HG03460 (cell line): ENCODE data around the gene UBQLN1.
"Not testable (repeated sequence)": the region's sequence is repeated elsewhere in the genome, so short reads cannot be mapped to it uniquely, and the experiment has no call there.

ENCODE experiments used
- ATAC-seq: cut with Tn5 transposase; IDR thresholded peaks from one replicate; pipeline ENCODE4 v1.9.1; 2021; ENCODE audit not compliant: unreplicated experiment

UBQLN1 gene

DNA sequence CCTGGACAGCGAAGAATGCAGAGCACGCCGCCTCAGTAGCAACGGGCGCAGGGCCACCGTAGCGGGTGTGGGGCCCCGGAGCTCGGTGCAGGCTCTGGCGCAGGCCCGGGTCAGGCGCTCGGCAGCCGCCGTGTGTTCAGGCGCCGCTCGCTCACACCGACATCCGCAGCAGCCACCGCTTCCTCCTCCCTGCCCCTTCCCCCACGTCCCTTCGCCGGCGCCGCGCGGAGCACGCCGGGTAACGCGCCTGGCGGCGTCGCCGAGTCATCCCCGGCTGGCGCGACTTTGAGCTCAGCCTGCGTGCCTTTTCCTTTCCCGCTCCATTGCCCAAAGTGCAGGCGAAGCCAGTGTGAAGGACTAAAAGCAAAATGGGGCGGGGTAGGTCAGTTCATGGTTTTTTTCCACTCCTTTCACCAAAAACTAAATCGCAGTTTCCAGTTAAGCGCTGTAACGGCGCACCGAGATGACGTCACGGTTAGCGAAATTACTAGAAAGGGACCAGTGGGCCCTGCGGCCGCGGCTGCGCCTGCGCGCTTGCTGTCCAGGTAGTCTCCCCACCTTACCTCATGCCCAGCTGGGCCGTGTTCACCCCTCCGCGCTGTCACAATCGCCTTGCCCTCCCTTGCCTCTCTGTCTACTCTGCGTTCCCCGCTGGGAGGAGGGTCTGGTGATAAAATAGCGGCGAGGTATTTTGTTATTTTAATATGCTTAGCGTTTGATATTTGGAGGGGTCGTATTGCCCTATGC, at the start of gene UBQLN1:
Gene UBQLN1 (minus strand): TSS at position 191 of the 747 bp plus-strand sequence. CDS start 279 bp downstream, outside the sequence.
- peak; percentile 70 for ATAC-seq

- ATAC-seq: peak; percentile 89
Observed at GRCh38 chr9:83754383-83754977, 46.7 kb upstream of the UBQLN1 start.

DNA sequence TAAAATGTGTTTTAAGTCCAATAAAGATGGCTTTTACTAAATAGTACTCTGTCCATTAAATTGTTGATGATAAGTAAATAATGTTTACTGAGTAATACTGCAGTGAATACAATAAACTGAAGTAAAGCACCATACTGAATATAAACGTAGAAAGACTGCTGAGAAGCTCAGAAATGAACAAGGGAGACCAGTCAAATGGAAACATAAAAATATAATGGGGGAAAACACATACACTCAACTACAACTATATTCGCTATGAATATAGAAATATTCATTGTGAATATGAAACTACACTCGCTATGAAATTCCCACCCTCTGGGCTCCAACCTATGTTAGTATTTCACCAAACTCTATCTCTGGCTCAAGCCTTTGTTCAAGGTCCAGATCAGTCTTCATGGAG, 41.9 kb upstream of the UBQLN1 start:
- ATAC-seq: no peak

DNA sequence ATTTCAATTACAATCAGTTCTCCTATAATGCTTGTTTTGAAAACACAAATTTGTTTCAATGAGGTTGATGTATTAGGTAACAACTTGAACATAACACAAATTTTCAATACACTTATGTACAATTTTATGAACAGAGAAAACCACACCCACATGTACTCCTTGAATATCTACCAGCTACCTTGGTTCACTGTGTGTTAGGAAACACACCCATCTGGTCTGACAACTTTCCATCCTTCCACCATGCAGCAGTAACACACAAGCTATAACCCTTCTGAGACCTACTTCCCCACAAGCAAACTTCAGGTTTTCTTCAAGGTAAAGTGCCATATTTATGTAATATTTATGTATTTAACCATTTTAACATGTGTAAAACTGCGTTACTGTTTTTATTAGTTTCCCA, 36.4 kb upstream of the UBQLN1 start:
- ATAC-seq: no peak

GRCh38 chr9:83733739-83734138, 26.0 kb upstream of the UBQLN1 start:
- ATAC-seq: no peak

DNA sequence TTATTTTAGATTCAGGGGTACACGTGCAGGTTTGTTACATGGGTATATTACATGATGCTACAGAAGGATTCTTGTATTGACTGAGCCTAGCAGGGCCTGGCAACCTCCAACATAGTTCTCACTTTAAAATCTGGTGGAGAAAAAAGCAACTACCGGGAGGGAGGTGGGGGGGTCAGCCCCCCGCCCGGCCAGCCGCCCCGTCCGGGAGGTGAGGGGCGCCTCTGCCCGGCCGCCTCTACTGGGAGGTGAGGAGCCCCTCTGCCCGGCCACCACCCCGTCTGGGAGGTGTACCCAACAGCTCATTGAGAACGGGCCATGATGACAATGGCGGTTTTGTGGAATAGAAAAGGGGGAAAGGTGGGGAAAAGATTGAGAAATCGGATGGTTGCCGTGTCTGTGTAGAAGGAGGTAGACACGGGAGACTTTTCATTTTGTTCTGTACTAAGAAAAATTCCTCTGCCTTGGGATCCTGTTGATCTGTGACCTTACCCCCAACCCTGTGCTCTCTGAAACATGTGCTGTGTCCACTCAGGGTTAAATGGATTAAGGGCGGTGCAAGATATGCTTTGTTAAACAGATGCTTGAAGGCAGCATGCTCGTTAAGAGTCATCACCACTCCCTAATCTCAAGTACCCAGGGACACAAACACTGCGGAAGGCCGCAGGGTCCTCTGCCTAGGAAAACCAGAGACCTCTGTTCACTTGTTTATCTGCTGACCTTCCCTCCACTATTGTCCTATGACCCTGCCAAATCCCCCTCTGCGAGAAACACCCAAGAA, 21.0 kb upstream of the UBQLN1 start:
- not testable (repeated sequence) for ATAC-seq

DNA sequence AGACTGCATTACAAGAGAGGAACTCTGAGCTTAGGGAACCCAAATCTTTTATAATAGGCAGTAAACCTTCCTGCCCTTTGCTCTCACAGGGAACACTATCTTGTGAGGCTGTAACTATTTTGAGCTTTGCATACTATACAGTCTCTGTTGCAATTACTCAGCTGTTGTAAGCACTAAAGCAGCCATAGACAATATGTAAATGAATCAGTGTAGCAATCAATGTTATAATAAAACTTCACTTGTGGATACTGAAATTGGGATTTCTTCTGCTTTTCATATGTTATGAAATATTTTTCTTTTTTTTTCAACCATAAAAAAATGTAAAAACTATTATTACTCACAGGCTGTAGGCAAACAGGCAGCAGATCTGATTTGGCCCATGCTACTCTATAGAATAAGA, 16.7 kb upstream of the UBQLN1 start:
- no peak for ATAC-seq

DNA sequence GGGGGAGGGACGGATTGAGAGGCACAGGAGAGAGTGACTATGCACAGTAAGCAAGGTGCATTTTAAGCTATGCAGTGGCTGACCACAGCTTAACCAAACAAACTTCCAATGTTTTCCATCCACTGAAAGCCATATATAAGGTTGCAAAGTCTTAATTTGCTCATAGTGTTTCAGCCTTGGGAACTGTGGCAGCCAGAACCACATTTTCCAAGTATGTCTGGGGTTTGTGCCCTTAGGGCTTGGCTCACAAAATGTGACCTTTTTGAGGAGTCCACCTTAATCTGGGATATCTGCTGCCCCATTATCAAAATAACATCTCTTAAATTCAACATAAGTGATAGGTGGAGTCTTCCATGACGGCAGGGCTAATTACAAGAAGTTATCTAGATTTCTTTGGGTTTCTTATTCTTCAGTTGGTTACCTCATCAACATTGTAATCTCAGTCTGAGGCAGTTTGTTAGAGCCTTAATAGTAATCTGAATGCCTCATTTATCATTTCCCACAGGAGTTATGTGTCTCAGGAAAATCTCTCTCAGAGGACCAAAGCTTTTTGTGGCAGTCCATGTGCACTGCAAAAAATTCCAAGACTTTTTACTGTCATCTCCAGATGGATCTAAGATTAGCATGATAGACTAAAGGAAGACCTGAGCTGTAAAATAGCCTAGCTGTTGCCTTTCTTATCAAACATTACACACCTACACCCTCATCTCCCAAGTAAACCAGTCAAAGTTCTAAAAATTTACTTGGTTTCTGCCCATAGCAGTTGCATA, 15.2 kb upstream of the UBQLN1 start:
- ATAC-seq: no peak

GRCh38 chr9:83721509-83721908, 13.8 kb upstream of the UBQLN1 start:
- ATAC-seq: no peak

- no peak for ATAC-seq
Observed at GRCh38 chr9:83715794-83716193, 8.0 kb upstream of the UBQLN1 start.

GRCh38 chr9:83715221-83715620, 7.5 kb upstream of the UBQLN1 start:
- ATAC-seq: no peak

DNA sequence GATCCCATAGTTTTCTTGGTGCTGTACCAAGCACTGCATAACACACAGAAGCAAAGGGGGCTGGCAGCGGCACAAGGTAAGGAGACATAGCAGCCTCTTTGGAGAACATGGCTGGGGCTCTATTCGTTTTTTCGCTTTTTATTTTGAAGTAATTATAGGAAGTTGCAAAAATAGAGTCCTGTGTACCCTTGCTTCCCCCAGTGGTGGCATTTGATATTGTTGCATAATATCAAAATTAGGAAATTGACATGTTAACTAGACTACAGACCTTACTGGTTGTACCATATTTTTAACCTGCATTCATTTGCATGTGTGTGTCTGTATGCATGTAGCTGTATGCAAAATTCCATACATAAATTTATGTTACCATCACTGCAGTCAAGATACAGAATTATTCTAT, 6.6 kb upstream of the UBQLN1 start:
- ATAC-seq: no peak

- peak; percentile 56 for ATAC-seq
Observed at GRCh38 chr9:83708515-83709158, 879 bp upstream of the UBQLN1 start.

DNA sequence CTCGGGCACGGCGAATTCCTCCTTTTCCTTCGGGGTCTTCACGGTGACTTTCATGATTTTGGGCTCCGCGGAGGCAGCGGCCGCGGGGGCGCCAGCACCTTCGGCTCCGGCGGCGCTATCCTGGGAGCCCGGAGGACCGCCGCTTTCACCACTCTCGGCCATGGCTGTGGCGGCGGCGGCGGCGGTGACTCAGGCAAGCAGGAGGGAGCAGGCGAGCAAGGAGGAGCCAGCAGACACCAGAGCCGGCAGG, 315 bp downstream of the UBQLN1 start:
- ATAC-seq: peak; percentile 49

DNA sequence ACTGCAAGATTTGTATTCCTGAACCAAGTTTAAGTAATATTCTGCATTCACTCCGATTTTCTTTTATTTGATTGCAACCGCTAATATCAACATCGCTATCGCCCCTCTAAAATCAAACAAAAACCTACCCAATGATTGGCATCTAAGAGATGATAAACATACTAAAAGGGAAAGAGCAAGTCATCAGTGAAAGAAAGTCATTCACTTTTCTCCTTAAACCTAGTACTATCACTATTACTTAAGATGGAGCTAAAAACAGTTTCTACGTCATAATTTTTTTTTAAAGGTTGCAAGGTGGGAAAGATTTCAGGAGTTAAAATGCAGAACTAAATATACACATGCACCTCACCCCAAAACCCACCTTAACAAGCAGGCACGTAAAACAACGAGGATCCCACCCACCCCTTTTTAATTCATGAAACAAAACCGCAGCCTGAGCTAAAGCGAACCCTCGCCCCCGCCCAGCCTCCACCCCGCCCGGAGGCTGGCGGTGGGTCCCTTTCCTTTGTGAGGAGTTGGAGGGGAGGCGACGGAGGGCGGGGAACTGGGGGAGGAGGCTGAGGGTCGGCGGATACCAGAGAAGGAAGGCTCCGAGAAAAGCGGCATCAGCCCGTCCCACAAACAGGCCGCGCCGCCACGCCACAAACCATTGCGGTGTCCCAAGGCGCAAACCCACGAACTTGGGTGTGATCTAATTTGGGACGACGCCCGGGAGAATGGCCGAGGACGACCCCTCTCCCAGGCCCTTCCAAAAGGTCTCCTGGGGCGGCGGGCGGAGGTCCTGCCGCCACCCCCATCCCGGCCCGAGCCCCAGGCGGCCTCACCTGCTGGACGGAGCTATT, 861 bp downstream of the UBQLN1 start:
- peak; percentile 18 for ATAC-seq

DNA sequence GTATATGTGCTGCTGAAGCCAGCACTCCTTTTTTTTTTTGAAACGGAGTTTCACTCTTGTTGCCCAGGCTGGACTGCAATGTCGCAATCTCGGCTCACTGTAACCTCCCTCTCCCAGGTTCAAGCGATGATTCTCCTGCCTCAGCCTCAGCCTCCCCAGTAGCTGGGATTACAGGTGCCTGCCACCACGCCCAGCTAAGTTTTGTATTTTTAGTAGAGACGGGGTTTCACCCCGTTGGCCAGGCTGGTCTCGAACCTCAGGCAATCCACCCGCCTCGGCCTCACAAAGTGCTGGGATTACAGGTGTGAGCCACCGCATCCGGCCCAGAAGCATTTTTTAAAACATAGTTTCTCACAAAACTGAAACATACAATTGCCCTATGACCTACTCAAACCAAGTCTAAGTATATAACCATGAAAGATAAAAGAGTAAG, 2.5 kb downstream of the UBQLN1 start:
- ATAC-seq: not testable (repeated sequence)

DNA sequence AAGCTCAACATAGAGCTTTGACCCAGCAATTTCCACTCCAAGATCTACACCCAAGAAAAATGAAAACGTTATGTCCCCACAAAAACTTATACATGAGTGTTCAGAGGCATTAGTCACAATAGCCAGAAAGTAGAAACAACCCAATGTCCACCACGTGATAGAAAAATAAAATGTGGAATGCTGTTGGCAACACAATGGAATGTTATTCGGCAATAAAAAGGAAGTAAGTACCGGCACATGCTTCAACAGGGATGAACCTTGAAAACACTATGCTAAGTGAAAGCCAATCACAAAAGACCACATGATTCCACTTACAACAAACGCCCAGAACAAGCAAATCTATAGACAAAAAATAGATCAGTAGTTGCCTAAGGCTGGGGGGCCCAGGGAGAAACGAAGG, 6.0 kb downstream of the UBQLN1 start:
- no peak for ATAC-seq

- no peak for ATAC-seq
Observed at GRCh38 chr9:83701286-83701685, 6.5 kb downstream of the UBQLN1 start.

GRCh38 chr9:83699615-83700014, 8.1 kb downstream of the UBQLN1 start:
- ATAC-seq: peak; percentile 39

- ATAC-seq: peak; percentile 33
Observed at GRCh38 chr9:83698976-83699585, 8.7 kb downstream of the UBQLN1 start.
